Upper lobe of left lung (tissue), 6 donors: ENCODE data around the gene NXPE4. TPM values are rescaled to one million over a fixed set of nuclear protein-coding genes. Genes with fewer than 3 reads are reported as not detected.
"Not testable (repeated sequence)": the region's sequence is repeated elsewhere in the genome, so short reads cannot be mapped to it uniquely, and the experiment has no call there.

Source experiments
- ATAC-seq, 2 donors: fragments of 200-7000 bp; cut with Tn5 transposase; one replicate each; pipeline ENCODE4 v1.9.1; 2022; ENCODE audit warnings: mild to moderate bottlenecking in 2 of 2, moderate library complexity in 2 of 2; ENCODE audit not compliant: low FRiP score in 2 of 2
- DNase-seq, 2 donors: peaks; one replicate each; pipeline ENCODE4 v3.0.0-alpha.2; 2019 to 2020
- H3K27ac ChIP-seq, 4 donors: fragments of 200-600 bp; sonication (generic); one replicate each; pipeline ENCODE4 v1.5.1; 2016 to 2019
- H3K27me3 ChIP-seq, 4 donors: fragments of 200-600 bp; sonication (generic); one replicate each; pipeline ENCODE4 v1.5.1; 2017 to 2019
- H3K36me3 ChIP-seq, 4 donors: fragments of 200-600 bp; sonication (generic); one replicate each; pipeline ENCODE4 v1.5.1; 2016 to 2019
- H3K4me1 ChIP-seq, 4 donors: fragments of 200-600 bp; sonication (generic); one replicate each; pipeline ENCODE4 v1.5.1; 2018 to 2019
- H3K4me3 ChIP-seq, 4 donors: fragments of 200-600 bp; sonication (generic); one replicate each; pipeline ENCODE4 v1.5.1; 2017 to 2019; ENCODE audit warnings: mild to moderate bottlenecking in 2 of 4, moderate library complexity in 1 of 4
- H3K9me3 ChIP-seq, 4 donors: fragments of 200-600 bp; sonication (generic); one replicate each; pipeline ENCODE4 v1.5.1; 2018 to 2019
- CTCF ChIP-seq, 6 experiments: fragments of 450-650 bp in 4 of 6; fragments of 200-600 bp in 2 of 6; sonication (generic) in 2 of 6; IDR thresholded peaks; one replicate each; pipeline ENCODE4 v1.5.1; 2016 to 2019; ENCODE audit warnings: antibody characterized with exemption in 6 of 6
- EP300 ChIP-seq, 4 donors: sonication (generic); formaldehyde crosslinking; IDR thresholded peaks; one replicate each; pipeline ENCODE4 v1.5.1; 2017; ENCODE audit warnings: antibody characterized with exemption in 4 of 4, control low read depth in 2 of 4
- POLR2A ChIP-seq, 4 donors: fragments of 450-650 bp; IDR thresholded peaks; one replicate each; pipeline ENCODE4 v1.5.1; 2016 to 2017; ENCODE audit warnings: antibody characterized with exemption in 4 of 4, mild to moderate bottlenecking in 2 of 4
- POLR2AphosphoS5 ChIP-seq, 2 donors: sonication (generic); formaldehyde crosslinking; IDR thresholded peaks; one replicate each; pipeline ENCODE4 v1.5.1; 2017; ENCODE audit warnings: antibody characterized with exemption in 2 of 2
- WGBS, 2 donors: methylation state at CpG; one replicate each; pipeline ENCODE4 v1.1.5; 2017 to 2018; 5-methylcytosine and 5-hydroxymethylcytosine counted together
- total RNA-seq, 6 donors: library from RNA; depleted of rRNA in 4 of 6; stranded (reverse); fragments of >200 nt in 4 of 6; gene quantifications; one replicate each; pipeline versions ENCODE4 v1.1.0 to v1.2.1, GENCODE V29; 2016 to 2021
- donor health status: DM: no; HTN: no; CAD: no; lungs with moderate emphysema.
- donor health status: DM: no; HTN: yes; CAD: no; lungs with severe emphysema.

NXPE4 gene
- total RNA-seq, 6 donors from 2014 or later, result 0.13 TPM; not detected in 5

- H3K27ac ChIP-seq, result no peak overlapping the region
- no peak for ATAC-seq
- H3K27me3 ChIP-seq, result no peaks in the 10 kb centered on the region
- H3K9me3 ChIP-seq, result no peaks in the 10 kb centered on the region
- H3K4me3 ChIP-seq, result no peak overlapping the region
- no peaks in the 10 kb centered on the region for H3K36me3 ChIP-seq
- DNase-seq, result no peak
- TF ChIP-seq POLR2AphosphoS5 (IDR thresholded peaks at IDR 0.05) (no peak), EP300 (IDR thresholded peaks at IDR 0.05) (no peak), POLR2A (IDR thresholded peaks at IDR 0.05) (no peak), CTCF (IDR thresholded peaks at IDR 0.05) (no peak)
- no peaks in the 10 kb centered on the region for H3K4me1 ChIP-seq
- WGBS, 2 donors, result 88 to 92% methylated on average over 29 of the region's 29 CpGs
Measured at GRCh38 chr11:114617157-114618124, 21.9 kb upstream of the NXPE4 start.

DNA sequence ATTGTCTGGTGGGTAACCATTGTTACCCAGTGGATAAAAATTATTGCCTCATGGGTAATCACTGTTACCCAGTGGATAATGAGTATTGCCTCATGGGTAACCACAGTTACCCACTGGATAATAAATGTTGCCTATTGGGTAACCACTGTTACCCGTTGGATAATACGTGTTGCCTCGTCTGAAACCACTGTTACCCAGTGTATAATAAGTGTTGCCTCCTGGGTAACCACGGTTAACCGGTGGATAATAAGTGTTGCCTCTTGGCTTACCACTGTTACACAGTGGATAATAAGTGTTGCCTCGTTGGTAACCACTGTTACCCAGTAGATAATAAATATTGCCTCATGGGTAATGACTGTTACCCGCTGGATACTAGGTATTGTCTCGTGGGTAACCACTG is 20.9 kb upstream of the NXPE4 start:
- no peaks in the 10 kb centered on the region for H3K36me3 ChIP-seq
- H3K4me3 ChIP-seq, result no peak overlapping the region
- whole genome bisulfite sequencing, 2 donors, result 90 to 96% methylated on average over 8 of the region's 8 CpGs
- H3K27me3 ChIP-seq, result no peaks in the 10 kb centered on the region
- H3K9me3 ChIP-seq, result no peaks in the 10 kb centered on the region
- ATAC-seq (no peak), DNase-seq (no peak)
- no peaks in the 10 kb centered on the region for H3K4me1 ChIP-seq
- TF ChIP-seq CTCF (IDR thresholded peaks at IDR 0.05), result no peak
- TF ChIP-seq POLR2AphosphoS5 (IDR thresholded peaks at IDR 0.05), result no peak
- no peak for TF ChIP-seq EP300 (IDR thresholded peaks at IDR 0.05)
- H3K27ac ChIP-seq, result no peak overlapping the region

DNA sequence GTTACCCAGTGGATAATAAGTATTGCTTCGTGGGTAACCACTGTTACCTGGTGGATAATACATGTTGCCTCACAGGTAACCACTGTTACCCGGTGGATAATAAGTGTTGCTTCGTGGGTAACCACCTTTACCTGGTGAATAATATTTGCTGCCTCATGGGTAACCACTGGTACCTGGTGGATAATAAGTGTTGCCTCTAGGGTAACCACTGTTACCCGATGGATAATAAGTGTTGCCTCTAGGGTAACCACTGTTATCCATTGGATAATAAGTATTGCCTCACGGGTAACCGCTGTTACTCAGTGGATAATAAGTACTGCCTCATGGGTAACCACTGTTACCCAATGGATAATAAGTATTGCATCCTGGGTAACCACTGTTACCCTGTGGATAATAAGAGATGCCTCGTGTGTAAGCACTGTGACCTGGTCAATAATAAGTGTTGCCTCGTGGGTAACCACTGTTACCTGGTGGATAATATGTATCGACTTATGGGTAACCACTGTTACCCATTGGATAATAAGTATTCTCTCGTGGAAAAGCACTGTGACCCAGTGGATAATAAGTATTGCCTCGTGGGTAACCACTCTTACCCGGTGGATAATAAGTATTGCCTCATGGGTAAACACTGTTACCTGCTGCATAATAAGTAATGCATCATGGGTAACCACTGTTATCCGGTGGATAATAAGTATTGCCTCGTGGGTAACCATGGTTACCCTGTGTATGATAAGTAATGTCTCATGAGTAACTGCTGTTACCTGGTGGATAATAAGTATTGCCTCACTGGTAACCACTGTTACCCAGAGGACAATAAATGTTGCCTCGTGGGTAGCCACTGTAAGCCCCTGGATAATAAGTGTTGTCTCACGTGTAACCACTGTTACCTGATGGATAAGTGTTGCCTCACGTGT is 20.1 kb upstream of the NXPE4 start:
- Histone ChIP-seq H3K27ac (no peak overlapping the region), H3K4me3 (no peak overlapping the region), H3K9me3 (no peaks in the 10 kb centered on the region), H3K4me1 (no peaks in the 10 kb centered on the region), H3K36me3 (no peaks in the 10 kb centered on the region), H3K27me3 (no peaks in the 10 kb centered on the region)
- ATAC-seq (no peak), DNase-seq (no peak)
- TF ChIP-seq POLR2AphosphoS5 (IDR thresholded peaks at IDR 0.05) (no peak), EP300 (IDR thresholded peaks at IDR 0.05) (no peak), POLR2A (IDR thresholded peaks at IDR 0.05) (no peak), CTCF (IDR thresholded peaks at IDR 0.05) (no peak)
- WGBS, 2 donors, result 84 to 91% methylated on average over 13 to 17 of the region's 17 CpGs

DNA sequence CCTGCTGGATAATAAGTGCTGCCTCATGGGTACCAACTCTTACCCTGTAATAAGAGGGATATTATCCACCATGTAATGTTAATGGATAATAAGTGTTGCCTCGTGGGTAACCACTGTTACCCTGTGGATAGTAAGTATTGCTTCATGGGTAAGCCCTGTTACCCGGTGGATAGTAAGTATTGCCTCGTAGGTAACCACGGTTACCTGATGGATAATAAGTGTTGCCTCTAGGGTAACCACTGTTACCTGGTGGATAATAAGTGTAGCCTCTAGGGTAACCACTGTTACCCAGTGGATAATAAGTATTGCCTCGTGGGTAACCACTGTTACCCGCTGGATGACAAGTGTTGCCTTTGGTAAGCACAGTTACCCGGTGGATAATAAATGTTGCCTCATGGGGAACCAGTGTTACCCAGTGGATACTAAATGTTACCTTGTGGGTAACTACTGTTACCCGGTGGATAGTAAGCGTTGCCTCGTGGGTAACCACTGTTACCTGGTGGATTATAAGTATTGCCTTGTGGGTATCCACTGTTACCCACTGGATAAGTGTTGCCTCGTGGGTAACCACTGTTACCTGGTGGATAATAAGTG is 18.6 kb upstream of the NXPE4 start:
- WGBS, 2 donors, result 84 to 85% methylated on average over 11 of the region's 11 CpGs
- H3K4me3 ChIP-seq, result no peak overlapping the region
- no peaks in the 10 kb centered on the region for H3K9me3 ChIP-seq
- DNase-seq, result no peak
- TF ChIP-seq POLR2AphosphoS5 (IDR thresholded peaks at IDR 0.05) (no peak), CTCF (IDR thresholded peaks at IDR 0.05) (no peak), EP300 (IDR thresholded peaks at IDR 0.05) (no peak), POLR2A (IDR thresholded peaks at IDR 0.05) (no peak)
- no peaks in the 10 kb centered on the region for H3K4me1 ChIP-seq
- no peak overlapping the region for H3K27ac ChIP-seq
- H3K36me3 ChIP-seq, result no peaks in the 10 kb centered on the region
- H3K27me3 ChIP-seq, result no peaks in the 10 kb centered on the region
- no peak for ATAC-seq

- not testable (repeated sequence) for H3K27ac ChIP-seq, H3K4me1 ChIP-seq, H3K36me3 ChIP-seq, H3K9me3 ChIP-seq, ATAC-seq, H3K4me3 ChIP-seq, DNase-seq, H3K27me3 ChIP-seq
- WGBS, 2 donors, result 87 to 95% methylated on average over 7 to 9 of the region's 9 CpGs
Measured at GRCh38 chr11:114613094-114613493, 17.5 kb upstream of the NXPE4 start.
